ENCODE results near the gene TMEM26. TPM values are rescaled to one million over a fixed set of nuclear protein-coding genes. Genes with fewer than 3 reads are reported as not detected.

Gene TMEM26
- total and polyA plus RNA-seq, 2 of the 8 experiments (the other 6 are each of a cell fraction or from before 2014, with no cell fraction given) = 1.6 to 2.8 TPM

DNA sequence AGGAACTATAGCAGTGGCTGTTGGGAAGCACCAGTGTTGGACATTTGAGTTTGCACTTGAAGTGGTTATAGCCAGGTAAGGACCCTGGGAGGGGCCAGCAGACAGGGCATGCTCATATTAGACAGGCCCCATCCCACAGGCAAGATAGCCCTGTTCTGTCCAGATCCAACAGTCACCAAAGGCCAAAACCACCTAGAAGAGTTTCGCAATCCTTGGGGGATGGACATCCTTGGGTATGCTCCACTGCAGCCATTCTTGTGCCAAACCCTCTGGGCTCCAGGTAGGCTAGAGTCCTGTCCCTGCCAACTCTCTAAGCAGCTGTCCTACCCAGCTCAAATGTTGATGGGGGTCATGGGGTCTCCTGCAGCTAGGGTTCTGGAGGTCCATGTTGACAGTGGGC is 76.8 kb downstream of the TMEM26 start:
- H3K4me2 ChIP-seq (ENCODE audit: insufficient read depth in 1 of 2, low read depth in 2 of 2, low read length in 2 of 2) = no peak overlapping the region
- H3K18ac ChIP-seq (ENCODE audit: extremely low read depth, low read length) = no peak overlapping the region
- H3K9ac ChIP-seq (replicated peaks in 1 of 4; ENCODE audit: extremely low read depth in 1 of 4, low read depth in 3 of 4, low read length in 3 of 4) = no peak overlapping the region
- H2BK15ac ChIP-seq (ENCODE audit: low read length) = no peak overlapping the region
- ChIA-PET POLR2A (ENCODE audit: partially characterized antibody) (no interaction called here), CTCF (ENCODE audit: partially characterized antibody) (interaction anchor here (0.6 kb wide), 1 partner anchor 23 kb away, joined by 3 read pairs; no protein-coding TSS in a partner anchor)
- H3K79me1 ChIP-seq (ENCODE audit: low read depth, low read length) = no peaks in the 10 kb centered on the region
- no peak overlapping the region for H2AK5ac ChIP-seq (ENCODE audit: low read depth, low read length)
- H2BK20ac ChIP-seq (ENCODE audit: low read length) = no peak overlapping the region
- H3K23ac ChIP-seq (ENCODE audit: insufficient read length) = no peak overlapping the region
- FAIRE-seq (no peak), DNase-seq (ENCODE audit: low read depth in 1 of 2, low spot score in 2 of 2) (no peak)
- H3K9me3 ChIP-seq (ENCODE audit: insufficient read depth in 2 of 2, low read depth in 1 of 2, low read length in 1 of 2) = peaks cover 6 to 11% of the 10 kb centered on the region in 2 experiments; a peak in 1 of 4 replicates
- no peak overlapping the region for H3K4ac ChIP-seq (replicated peaks; ENCODE audit: insufficient read length, low read depth, low read length)
- no peak overlapping the region for H4K5ac ChIP-seq (ENCODE audit: insufficient read length, low read depth, low read length)
- H3K4me3 ChIP-seq (ENCODE audit: extremely low read depth in 1 of 4, insufficient read depth in 2 of 4, low read depth in 3 of 4, low read length in 4 of 4) = no peak overlapping the region
- H3K27me3 ChIP-seq (replicated peaks in 1 of 4; ENCODE audit: control insufficient read depth in 3 of 4, extremely low read depth in 1 of 4, insufficient read depth in 3 of 4, low read length in 3 of 4) = no peaks in the 10 kb centered on the region
- H3K36me3 ChIP-seq (ENCODE audit: control insufficient read depth in 2 of 4, insufficient read depth in 4 of 4, low read length in 3 of 4) = no peaks in the 10 kb centered on the region
- no peak overlapping the region for H2AFZ ChIP-seq (ENCODE audit: low read length)
- no peak overlapping the region; the same call in 1 of the 2 replicates for H4K8ac ChIP-seq (ENCODE audit: extremely low read depth, insufficient read depth, low read length)
- no peaks in the 10 kb centered on the region for H4K20me1 ChIP-seq (replicated peaks in 1 of 2; ENCODE audit: control insufficient read depth in 1 of 2, insufficient read depth in 2 of 2, low read length in 2 of 2)
- H4K91ac ChIP-seq (replicated peaks; ENCODE audit: insufficient read length, low read length) = no peak overlapping the region
- no peak overlapping the region for H2BK120ac ChIP-seq (replicated peaks; ENCODE audit: low read depth, low read length)
- H3K14ac ChIP-seq (ENCODE audit: insufficient read length) = no peak overlapping the region
- no peaks in the 10 kb centered on the region for H3K4me1 ChIP-seq (replicated peaks in 1 of 4; ENCODE audit: control insufficient read depth in 3 of 4, insufficient read depth in 4 of 4, low read length in 3 of 4)
- H3K56ac ChIP-seq (replicated peaks; ENCODE audit: insufficient read length, low read depth, low read length) = no peak overlapping the region
- no peaks in the 10 kb centered on the region for H3K79me2 ChIP-seq (ENCODE audit: control insufficient read depth in 1 of 2, insufficient read depth in 2 of 2, low read length in 2 of 2)
- no peaks in the 10 kb centered on the region for H3K23me2 ChIP-seq (ENCODE audit: low read depth, low read length)
- TF ChIP-seq CEBPB (IDR thresholded peaks at IDR 0.05; ENCODE audit: low read depth, low read length) = 0 out of 2 replicates have a peak, but pooled peaks have one; percentile 17
- no peak for TF ChIP-seq BACH1 (IDR thresholded peaks at IDR 0.05; ENCODE audit: low read length)
- H3K27ac ChIP-seq (ENCODE audit: low read depth, low read length) = no peak overlapping the region
- H2BK5ac ChIP-seq (ENCODE audit: low read depth, low read length) = no peak overlapping the region
- H2BK12ac ChIP-seq (ENCODE audit: low read depth, low read length) = no peak overlapping the region
- WGBS, 2 experiments (ENCODE audit: extremely low coverage in 1 of 2, insufficient coverage in 1 of 2, insufficient read length in 1 of 2, insufficient replicate concordance in 2 of 2, low coverage in 1 of 2, low lambda C conversion rate in 2 of 2, missing lambda C conversion rate in 1 of 2) = 100% methylated on average over 1 of the region's 1 CpG; no CpG with 5 or more reads in 1 of the 2 experiments
